ENCODE data around the gene BTBD16.

BTBD16 gene

GRCh38 chr10:122253605-122254004 is 17.5 kb upstream of the BTBD16 start:
- Mint-ChIP-seq H3K36me3 (ENCODE audit: low read depth) (no peaks in the 10 kb centered on the region), H3K27me3 (ENCODE audit: low read depth) (no peaks in the 10 kb centered on the region), H3K4me3 (no peak overlapping the region), H3K9me3 (no peaks in the 10 kb centered on the region), H3K4me1 (ENCODE audit: low read depth) (no peaks in the 10 kb centered on the region), H3K27ac (no peak overlapping the region)
- DNase-seq (ENCODE audit: low spot score): no peak

- Mint-ChIP-seq H3K9me3 (no peaks in the 10 kb centered on the region), H3K4me3 (no peak overlapping the region), H3K27me3 (ENCODE audit: low read depth) (no peaks in the 10 kb centered on the region), H3K27ac (no peak overlapping the region), H3K4me1 (ENCODE audit: low read depth) (no peaks in the 10 kb centered on the region), H3K36me3 (ENCODE audit: low read depth) (no peaks in the 10 kb centered on the region)
- DNase-seq (ENCODE audit: low spot score): no peak
Measured at GRCh38 chr10:122254831-122255230, 16.3 kb upstream of the BTBD16 start.

DNA sequence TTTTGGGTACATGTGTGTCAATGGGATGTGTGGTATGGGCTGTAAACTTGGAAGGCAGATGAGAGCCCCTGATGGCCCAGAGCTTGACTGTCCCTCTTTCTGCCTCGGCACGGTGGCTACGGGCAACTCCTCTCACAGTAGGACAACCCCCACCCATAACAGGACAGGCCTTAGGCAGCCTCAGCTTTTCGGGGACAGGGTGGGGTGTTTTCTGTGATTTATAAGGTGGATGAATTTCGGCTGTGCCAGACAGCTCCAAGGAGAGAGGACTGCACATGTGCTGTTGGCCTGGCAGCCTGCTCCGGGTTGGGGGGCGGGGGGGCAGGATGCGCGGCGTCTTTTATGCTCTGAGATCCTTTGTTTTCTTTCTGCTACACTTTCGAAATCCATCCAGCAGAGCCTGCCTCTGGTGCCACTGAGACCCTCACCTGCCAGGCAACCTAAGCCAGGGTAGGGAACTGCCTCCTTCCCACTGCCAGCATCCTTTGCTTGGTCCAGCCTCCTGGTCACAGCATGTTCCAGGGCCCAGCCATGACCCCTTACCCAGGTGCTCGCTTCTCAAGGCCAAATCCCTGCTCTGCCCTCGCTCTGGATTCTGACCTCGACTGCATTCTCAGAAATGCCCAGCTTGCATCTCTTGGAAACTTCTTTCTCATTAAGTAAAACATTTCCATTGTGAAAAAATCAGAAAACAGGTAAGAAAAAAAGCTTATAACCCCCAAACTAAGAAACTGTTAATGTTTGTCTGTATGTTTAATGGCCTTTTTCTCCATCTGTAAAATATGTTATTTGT is 15.4 kb upstream of the BTBD16 start:
- H3K9me3 Mint-ChIP-seq: no peaks in the 10 kb centered on the region
- no peaks in the 10 kb centered on the region for H3K36me3 Mint-ChIP-seq (ENCODE audit: low read depth)
- no peak overlapping the region for H3K4me3 Mint-ChIP-seq
- no peaks in the 10 kb centered on the region for H3K27me3 Mint-ChIP-seq (ENCODE audit: low read depth)
- no peak for DNase-seq (ENCODE audit: low spot score)
- no peak overlapping the region for H3K27ac Mint-ChIP-seq
- no peaks in the 10 kb centered on the region for H3K4me1 Mint-ChIP-seq (ENCODE audit: low read depth)

DNA sequence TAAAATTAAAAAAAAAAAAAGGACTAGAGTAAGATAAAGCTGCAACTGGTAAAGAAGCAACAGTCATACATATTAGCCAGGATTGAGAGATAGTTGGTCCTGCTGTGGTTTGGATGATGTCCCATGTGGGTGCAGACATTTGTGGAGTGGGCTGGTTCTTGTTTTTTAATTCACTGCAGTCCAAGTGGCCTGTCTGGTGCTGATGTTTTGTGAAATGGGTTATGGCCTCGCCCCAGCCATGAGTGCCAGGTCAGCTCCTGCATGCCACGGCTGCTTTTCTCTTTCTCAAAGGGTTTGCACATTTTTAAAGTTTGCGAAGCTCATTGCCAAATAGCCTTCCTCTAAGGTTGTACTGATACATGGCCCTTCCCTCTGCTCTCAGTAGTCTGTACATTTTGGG is 14.1 kb upstream of the BTBD16 start:
- H3K36me3 Mint-ChIP-seq (ENCODE audit: low read depth): no peaks in the 10 kb centered on the region
- no peaks in the 10 kb centered on the region for H3K4me1 Mint-ChIP-seq (ENCODE audit: low read depth)
- H3K4me3 Mint-ChIP-seq: no peak overlapping the region
- H3K9me3 Mint-ChIP-seq: peaks cover 4% of the 10 kb centered on the region
- no peaks in the 10 kb centered on the region for H3K27me3 Mint-ChIP-seq (ENCODE audit: low read depth)
- no peak for DNase-seq (ENCODE audit: low spot score)
- H3K27ac Mint-ChIP-seq: no peak overlapping the region

DNA sequence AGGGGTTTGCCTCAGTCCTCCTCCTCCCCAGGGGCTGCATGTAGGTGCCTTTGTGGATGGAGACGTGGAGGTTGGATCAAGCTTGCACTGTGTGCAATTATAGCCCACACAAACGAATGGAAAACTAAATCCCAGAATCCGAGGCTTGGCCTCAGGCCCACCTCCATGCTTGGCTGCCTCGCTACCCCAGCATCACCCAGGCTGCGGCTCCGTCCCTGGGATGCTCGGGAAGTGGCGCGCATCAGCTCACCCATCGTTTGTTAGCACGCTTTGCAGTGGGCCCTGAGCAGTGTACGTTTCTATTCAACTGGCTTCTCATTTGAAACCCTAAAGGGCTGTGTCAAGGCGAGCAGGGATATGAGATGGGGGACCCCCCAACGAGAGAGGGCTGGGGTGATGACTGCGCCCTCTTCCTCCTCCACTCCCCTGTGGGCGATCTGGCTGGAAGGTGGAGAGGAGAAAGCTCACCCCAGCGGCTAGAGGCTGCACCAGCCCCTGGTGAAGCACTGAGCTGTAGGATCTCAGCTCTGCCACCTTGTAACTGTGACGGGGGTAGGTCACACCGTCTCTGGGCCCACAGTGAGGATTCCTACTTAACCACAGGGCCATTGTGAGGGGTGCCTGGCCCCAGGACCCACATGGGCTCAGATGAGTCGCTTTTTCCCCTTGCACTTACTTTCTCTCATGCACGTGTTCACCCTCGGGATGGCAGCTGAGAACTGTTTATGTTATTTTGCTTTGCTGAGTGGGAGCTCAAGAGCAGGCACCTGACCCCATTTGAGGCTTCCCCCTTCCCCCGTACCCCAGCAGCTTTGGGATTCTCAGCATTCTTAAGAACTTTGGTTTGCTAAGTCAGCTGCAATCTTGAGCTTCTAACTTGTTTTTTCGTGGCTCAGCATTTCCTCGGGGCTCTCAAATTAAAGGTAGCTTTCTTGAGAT is 12.7 kb upstream of the BTBD16 start:
- no peak overlapping the region for H3K4me3 Mint-ChIP-seq
- H3K27ac Mint-ChIP-seq: no peak overlapping the region
- no peaks in the 10 kb centered on the region for H3K27me3 Mint-ChIP-seq (ENCODE audit: low read depth)
- no peaks in the 10 kb centered on the region for H3K4me1 Mint-ChIP-seq (ENCODE audit: low read depth)
- peaks cover 4% of the 10 kb centered on the region for H3K9me3 Mint-ChIP-seq
- H3K36me3 Mint-ChIP-seq (ENCODE audit: low read depth): no peaks in the 10 kb centered on the region
- no peak for DNase-seq (ENCODE audit: low spot score)

DNA sequence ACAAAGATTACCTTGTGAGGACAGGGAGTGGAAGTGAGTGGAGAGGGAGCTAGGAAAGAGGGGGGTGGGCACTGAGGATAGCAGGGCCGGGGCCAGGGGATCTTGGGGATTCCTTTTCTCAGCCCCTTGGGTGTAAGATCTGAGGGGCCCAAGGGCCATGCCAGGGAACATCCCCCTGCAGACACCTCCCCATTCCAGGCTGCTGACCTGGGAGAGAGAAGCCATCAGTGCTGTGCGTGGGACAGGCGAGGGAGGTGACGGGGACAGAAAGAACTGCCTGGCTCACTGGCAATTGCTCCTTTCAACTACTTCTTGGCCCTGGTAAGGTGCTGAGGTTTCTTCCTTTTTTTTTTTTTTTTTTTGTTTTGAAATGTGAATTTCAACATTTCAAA is 12.0 kb upstream of the BTBD16 start:
- no peaks in the 10 kb centered on the region for H3K4me1 Mint-ChIP-seq (ENCODE audit: low read depth)
- DNase-seq (ENCODE audit: low spot score): no peak
- H3K9me3 Mint-ChIP-seq: peaks cover 4% of the 10 kb centered on the region
- H3K36me3 Mint-ChIP-seq (ENCODE audit: low read depth): no peaks in the 10 kb centered on the region
- H3K27me3 Mint-ChIP-seq (ENCODE audit: low read depth): no peaks in the 10 kb centered on the region
- no peak overlapping the region for H3K27ac Mint-ChIP-seq
- H3K4me3 Mint-ChIP-seq: no peak overlapping the region

- Mint-ChIP-seq H3K4me3 (no peak overlapping the region), H3K27me3 (ENCODE audit: low read depth) (no peaks in the 10 kb centered on the region), H3K27ac (no peak overlapping the region), H3K9me3 (peaks cover 4% of the 10 kb centered on the region), H3K36me3 (ENCODE audit: low read depth) (no peaks in the 10 kb centered on the region), H3K4me1 (ENCODE audit: low read depth) (no peaks in the 10 kb centered on the region)
- no peak for DNase-seq (ENCODE audit: low spot score)
Measured at GRCh38 chr10:122261584-122261983, 9.5 kb upstream of the BTBD16 start.

GRCh38 chr10:122263971-122264370 is 7.1 kb upstream of the BTBD16 start:
- H3K27me3 Mint-ChIP-seq (ENCODE audit: low read depth): no peaks in the 10 kb centered on the region
- H3K36me3 Mint-ChIP-seq (ENCODE audit: low read depth): no peaks in the 10 kb centered on the region
- H3K27ac Mint-ChIP-seq: no peak overlapping the region
- peaks cover 4% of the 10 kb centered on the region for H3K9me3 Mint-ChIP-seq
- no peak overlapping the region for H3K4me3 Mint-ChIP-seq
- no peak for DNase-seq (ENCODE audit: low spot score)
- no peaks in the 10 kb centered on the region for H3K4me1 Mint-ChIP-seq (ENCODE audit: low read depth)

GRCh38 chr10:122264436-122264835 is 6.7 kb upstream of the BTBD16 start:
- Mint-ChIP-seq H3K4me1 (ENCODE audit: low read depth) (no peaks in the 10 kb centered on the region), H3K27ac (no peak overlapping the region), H3K36me3 (ENCODE audit: low read depth) (no peaks in the 10 kb centered on the region), H3K27me3 (ENCODE audit: low read depth) (no peaks in the 10 kb centered on the region), H3K9me3 (peaks cover 4% of the 10 kb centered on the region), H3K4me3 (no peak overlapping the region)
- no peak for DNase-seq (ENCODE audit: low spot score)

- Mint-ChIP-seq H3K9me3 (peaks cover 4% of the 10 kb centered on the region), H3K4me1 (ENCODE audit: low read depth) (no peaks in the 10 kb centered on the region), H3K36me3 (ENCODE audit: low read depth) (no peaks in the 10 kb centered on the region), H3K27ac (no peak overlapping the region), H3K4me3 (no peak overlapping the region), H3K27me3 (ENCODE audit: low read depth) (no peaks in the 10 kb centered on the region)
- DNase-seq (ENCODE audit: low spot score): no peak
Measured at GRCh38 chr10:122264931-122265330, 6.2 kb upstream of the BTBD16 start.

GRCh38 chr10:122265896-122266295 is 5.2 kb upstream of the BTBD16 start:
- DNase-seq (ENCODE audit: low spot score): no peak
- Mint-ChIP-seq H3K27ac (no peak overlapping the region), H3K4me3 (no peak overlapping the region), H3K36me3 (ENCODE audit: low read depth) (no peaks in the 10 kb centered on the region), H3K27me3 (ENCODE audit: low read depth) (no peaks in the 10 kb centered on the region), H3K4me1 (ENCODE audit: low read depth) (no peaks in the 10 kb centered on the region), H3K9me3 (peaks cover 4% of the 10 kb centered on the region)

- DNase-seq (ENCODE audit: low spot score): peak; percentile 18
- H3K27me3 Mint-ChIP-seq (ENCODE audit: low read depth): no peaks in the 10 kb centered on the region
- H3K36me3 Mint-ChIP-seq (ENCODE audit: low read depth): no peaks in the 10 kb centered on the region
- no peak overlapping the region for H3K27ac Mint-ChIP-seq
- H3K4me1 Mint-ChIP-seq (ENCODE audit: low read depth): no peaks in the 10 kb centered on the region
- H3K4me3 Mint-ChIP-seq: no peak overlapping the region
- no peaks in the 10 kb centered on the region for H3K9me3 Mint-ChIP-seq
Measured at GRCh38 chr10:122267849-122268737, 3.0 kb upstream of the BTBD16 start.

DNA sequence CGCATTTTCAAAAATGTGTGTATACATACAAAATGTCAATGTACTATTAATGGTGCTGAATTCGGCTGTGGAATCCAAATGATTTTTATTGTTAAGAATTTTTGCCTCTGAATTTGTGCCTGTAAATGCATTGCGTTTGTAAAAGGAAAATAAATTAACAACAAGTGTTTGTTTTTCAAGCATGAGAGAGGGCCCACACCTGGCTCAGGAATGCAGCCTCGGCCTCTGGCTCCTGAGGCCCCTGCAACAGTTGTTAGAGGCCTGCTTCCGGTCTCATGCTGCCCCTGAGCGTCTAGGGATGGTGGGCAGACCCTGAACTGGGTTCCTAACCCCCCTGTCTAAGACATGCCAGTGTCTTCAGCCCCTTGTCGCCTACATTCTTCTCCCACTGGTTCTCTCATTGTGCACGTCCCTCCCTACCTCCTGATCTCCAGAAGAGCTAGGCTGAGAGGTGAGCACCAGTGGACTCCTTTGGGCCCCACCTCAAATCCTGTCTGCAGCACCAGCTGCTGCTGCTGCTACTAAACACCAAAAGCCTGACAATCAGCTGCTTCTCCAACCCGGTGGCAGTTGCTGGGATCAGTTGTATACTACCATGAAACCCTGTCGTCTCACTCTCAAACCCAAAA is 1.9 kb upstream of the BTBD16 start:
- Mint-ChIP-seq H3K9me3 (no peaks in the 10 kb centered on the region), H3K36me3 (ENCODE audit: low read depth) (no peaks in the 10 kb centered on the region), H3K27me3 (ENCODE audit: low read depth) (no peaks in the 10 kb centered on the region), H3K27ac (no peak overlapping the region), H3K4me1 (ENCODE audit: low read depth) (no peaks in the 10 kb centered on the region), H3K4me3 (no peak overlapping the region)
- no peak for DNase-seq (ENCODE audit: low spot score)

Measured in T-helper 2 cell treated with Interferon-gamma antibody and Interleukin-4, amounts not matched to agents 5 μg/mL and 100 μg/mL, for 36 hours (primary cell).